Hepatocyte (in vitro differentiated cells): ENCODE results near the gene DOK6.

ENCODE experiments used
- CTCF ChIP-seq: fragments of 200-600 bp; sonication (generic); IDR thresholded peaks from 2 replicates; pipeline ENCODE4 v1.5.1; 2016; ENCODE audit warnings: antibody characterized with exemption, mild to moderate bottlenecking; ENCODE audit not compliant: poor library complexity
- EZH2 ChIP-seq: fragments of 200-600 bp; sonication (generic); IDR thresholded peaks from 2 replicates; pipeline ENCODE4 v1.6.1; 2016; ENCODE audit warnings: antibody characterized with exemption, mild to moderate bottlenecking, borderline replicate concordance

- TF ChIP-seq CTCF = no peak
- TF ChIP-seq EZH2 = no peak
These were observed 216.7 kb downstream of the DOK6 start for GRCh38 chr18:69617408-69617807.
